Choroid plexus epithelial cell (primary cell): Measurements from ENCODE around the gene IL6R.
"Not testable (repeated sequence)": the region's sequence is repeated elsewhere in the genome, so short reads cannot be mapped to it uniquely, and the experiment has no call there.

ENCODE experiments used
- DNase-seq: peaks from one replicate; pipeline ENCODE4 v3.0.0-alpha.2; 2010; ENCODE audit warnings: low read depth
- H3K4me3 ChIP-seq: 2 replicates; pipeline ENCODE4 v1.5.1; 2011; ENCODE audit warnings: low read depth, mild to moderate bottlenecking, control low read depth, low read length, moderate library complexity
- CTCF ChIP-seq: conservative IDR thresholded peaks from 2 replicates; pipeline ENCODE4 v1.5.1; 2011; ENCODE audit warnings: low read depth, mild to moderate bottlenecking, control low read depth, inconsistent platforms, low read length, moderate library complexity

Gene IL6R

GRCh38 chr1:154404984-154405746 is at the start of gene IL6R:
TSS of gene IL6R (plus strand) at chr1:154405343. CDS start at chr1:154405630, 287 bp downstream.
- peak; percentile 40 for TF ChIP-seq CTCF

DNA sequence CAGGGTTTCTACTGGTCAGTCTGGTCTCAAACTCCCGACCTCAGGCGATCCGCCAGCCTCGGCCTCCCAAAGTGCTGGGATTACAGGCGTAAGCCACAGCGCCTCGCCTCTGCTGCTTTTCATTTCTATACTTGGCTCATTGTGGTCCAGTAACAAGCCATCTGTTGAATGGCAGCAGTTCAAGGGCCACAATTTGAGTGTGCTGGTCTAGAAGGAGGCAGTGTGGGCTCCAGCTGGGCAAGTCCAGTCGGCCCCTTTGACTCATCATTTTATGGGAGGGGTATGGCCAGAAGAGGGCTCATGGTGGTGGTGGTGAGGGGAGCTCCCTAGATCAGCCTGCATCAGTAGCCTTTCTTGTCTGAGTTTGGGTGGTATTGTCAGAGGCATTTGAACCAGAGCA is 46.6 kb upstream of the IL6R start:
- DNase-seq, result no peak
- no peak for TF ChIP-seq CTCF
- H3K4me3 ChIP-seq, result no peak overlapping the region

More at GRCh38 chr1:154404984-154405746, at the start of gene IL6R:
- H3K4me3 ChIP-seq, result peak within 1 kb of the TSS; percentile 67
- peak; percentile 85 for DNase-seq

DNA sequence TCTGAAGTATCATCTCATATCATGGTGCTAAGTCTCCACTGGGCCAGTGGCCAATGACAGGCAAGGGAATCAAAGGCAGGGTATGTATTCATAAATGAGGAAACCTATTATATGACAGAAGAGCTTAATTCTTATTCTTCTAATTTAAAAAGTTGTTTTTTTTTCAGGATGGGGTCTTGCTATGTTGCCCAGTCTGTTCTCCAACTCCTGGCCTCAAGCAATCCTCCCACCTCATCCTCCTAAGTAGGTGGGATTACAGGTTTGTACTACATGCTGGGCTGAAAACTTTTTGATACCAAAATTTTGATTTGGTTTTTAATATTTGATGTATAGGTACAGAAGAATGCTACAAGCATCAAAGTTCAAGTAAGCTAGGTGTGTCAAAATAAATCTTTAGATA is 44.9 kb upstream of the IL6R start:
- no peak for TF ChIP-seq CTCF
- DNase-seq, result no peak

GRCh38 chr1:154360881-154361280 is 44.3 kb upstream of the IL6R start:
- H3K4me3 ChIP-seq, DNase-seq: not testable (repeated sequence)

More for the DNA sequence above, 44.9 kb upstream of the IL6R start:
- H3K4me3 ChIP-seq, result no peak overlapping the region

GRCh38 chr1:154361357-154361756 is 43.8 kb upstream of the IL6R start:
- no peak overlapping the region for H3K4me3 ChIP-seq
- DNase-seq, result no peak
- TF ChIP-seq CTCF, result no peak

DNA sequence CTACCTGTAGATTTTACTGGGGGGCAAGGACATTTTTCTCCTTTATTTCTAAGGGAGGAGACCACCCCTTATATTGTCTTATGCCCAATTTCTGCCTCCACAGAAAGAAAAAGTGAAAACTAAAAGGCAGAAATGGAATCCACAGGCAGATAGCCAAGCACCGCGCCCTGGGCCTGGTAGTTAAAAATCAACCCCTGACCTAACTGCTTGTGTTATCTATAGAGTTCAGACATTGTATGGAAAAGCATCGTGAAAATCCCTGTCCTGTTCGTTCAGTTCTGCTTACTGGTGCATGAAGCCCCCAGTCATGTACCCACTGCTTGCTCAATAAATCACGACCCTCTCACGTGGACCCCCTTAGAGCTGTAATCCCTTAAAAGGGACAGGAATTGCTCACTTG is 33.7 kb upstream of the IL6R start:
- no peak overlapping the region for H3K4me3 ChIP-seq
- TF ChIP-seq CTCF, result no peak
- no peak for DNase-seq

- not testable (repeated sequence) for H3K4me3 ChIP-seq, DNase-seq
These were observed 31.3 kb upstream of the IL6R start for GRCh38 chr1:154373777-154374357.

DNA sequence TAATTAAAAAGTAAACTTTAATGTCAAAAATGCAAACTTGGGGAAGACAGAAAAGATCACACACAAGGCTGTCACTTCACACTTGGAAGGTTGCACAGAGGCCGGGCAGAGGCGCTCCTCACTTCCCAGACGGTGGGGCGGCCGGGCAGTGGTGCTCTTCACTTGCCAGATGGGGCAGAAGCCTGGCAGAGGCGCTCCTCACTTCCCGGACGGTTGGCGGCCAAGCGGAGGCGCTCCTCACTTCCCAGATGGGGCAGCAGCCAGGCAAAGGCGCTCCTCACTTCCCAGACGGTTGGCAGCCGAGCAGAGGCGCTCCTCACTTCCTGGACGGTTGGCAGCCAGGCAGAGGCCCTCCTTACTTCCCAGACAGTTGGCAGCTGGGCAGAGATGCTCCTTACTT is 25.8 kb upstream of the IL6R start:
- no peak for DNase-seq
- TF ChIP-seq CTCF, result no peak
- H3K4me3 ChIP-seq, result no peak overlapping the region
